Measurements from ENCODE around the gene TEKT2.

TEKT2 gene

DNA sequence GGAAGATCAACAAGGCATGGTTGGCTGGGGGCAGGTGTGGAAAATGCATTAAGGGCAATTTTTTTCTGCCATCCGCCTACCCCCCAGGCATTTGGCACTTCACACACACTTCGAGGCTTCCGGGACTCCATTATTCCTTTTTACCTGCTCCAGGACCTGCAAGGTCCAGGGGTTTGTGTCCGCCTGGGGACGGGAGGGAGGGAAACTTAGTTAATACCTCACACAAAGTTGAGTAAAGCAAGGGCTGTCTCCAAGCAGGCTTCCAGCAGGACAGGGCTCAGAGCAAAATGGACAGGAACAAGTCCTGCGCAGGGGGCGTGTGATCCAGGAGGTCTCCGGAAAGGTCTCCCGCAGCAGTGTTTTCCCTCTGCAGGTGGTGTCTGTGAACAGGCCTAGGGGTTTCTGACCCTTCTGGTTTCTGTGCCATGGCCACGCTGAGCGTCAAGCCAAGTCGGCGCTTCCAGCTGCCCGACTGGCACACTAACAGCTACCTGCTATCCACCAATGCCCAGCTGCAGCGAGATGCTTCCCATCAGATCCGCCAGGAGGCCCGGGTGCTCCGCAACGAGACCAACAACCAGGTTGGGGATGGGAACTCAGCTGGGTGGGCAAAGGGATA is 712 bp downstream of the TEKT2 start:
- no peak overlapping the region for H3K4me3 ChIP-seq (ENCODE audit: low read length)
- H3K27ac ChIP-seq (ENCODE audit: low read length) = no peak overlapping the region
- H3K4me2 ChIP-seq (ENCODE audit: low read length) = no peak overlapping the region
- H3K36me3 ChIP-seq (replicated peaks; ENCODE audit: low read depth, low read length) = no peaks in the 10 kb centered on the region
- TF ChIP-seq, protein P1, sequence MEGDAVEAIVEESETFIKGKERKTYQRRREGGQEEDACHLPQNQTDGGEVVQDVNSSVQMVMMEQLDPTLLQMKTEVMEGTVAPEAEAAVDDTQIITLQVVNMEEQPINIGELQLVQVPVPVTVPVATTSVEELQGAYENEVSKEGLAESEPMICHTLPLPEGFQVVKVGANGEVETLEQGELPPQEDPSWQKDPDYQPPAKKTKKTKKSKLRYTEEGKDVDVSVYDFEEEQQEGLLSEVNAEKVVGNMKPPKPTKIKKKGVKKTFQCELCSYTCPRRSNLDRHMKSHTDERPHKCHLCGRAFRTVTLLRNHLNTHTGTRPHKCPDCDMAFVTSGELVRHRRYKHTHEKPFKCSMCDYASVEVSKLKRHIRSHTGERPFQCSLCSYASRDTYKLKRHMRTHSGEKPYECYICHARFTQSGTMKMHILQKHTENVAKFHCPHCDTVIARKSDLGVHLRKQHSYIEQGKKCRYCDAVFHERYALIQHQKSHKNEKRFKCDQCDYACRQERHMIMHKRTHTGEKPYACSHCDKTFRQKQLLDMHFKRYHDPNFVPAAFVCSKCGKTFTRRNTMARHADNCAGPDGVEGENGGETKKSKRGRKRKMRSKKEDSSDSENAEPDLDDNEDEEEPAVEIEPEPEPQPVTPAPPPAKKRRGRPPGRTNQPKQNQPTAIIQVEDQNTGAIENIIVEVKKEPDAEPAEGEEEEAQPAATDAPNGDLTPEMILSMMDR (IDR thresholded peaks at IDR 0.05; ENCODE audit: low read depth, low read length) = no peak
- no peak for TF ChIP-seq EZH2phosphoT487 (IDR thresholded peaks at IDR 0.05; ENCODE audit: low read depth)
- no peak overlapping the region for H2AFZ ChIP-seq (ENCODE audit: low read depth, low read length)
- no peak overlapping the region for H3K9ac ChIP-seq (ENCODE audit: low read length)
- H3K27me3 ChIP-seq (ENCODE audit: low read depth, low read length) = no peaks in the 10 kb centered on the region
- no peaks in the 10 kb centered on the region for H3K4me1 ChIP-seq (ENCODE audit: low read length)
- no peaks in the 10 kb centered on the region for H4K20me1 ChIP-seq (ENCODE audit: insufficient read depth, low read length)
- peaks cover 9% of the 10 kb centered on the region for H3K79me2 ChIP-seq (ENCODE audit: low read length)
- H3K9me3 ChIP-seq (ENCODE audit: insufficient read depth, low read length) = no peaks in the 10 kb centered on the region

DNA sequence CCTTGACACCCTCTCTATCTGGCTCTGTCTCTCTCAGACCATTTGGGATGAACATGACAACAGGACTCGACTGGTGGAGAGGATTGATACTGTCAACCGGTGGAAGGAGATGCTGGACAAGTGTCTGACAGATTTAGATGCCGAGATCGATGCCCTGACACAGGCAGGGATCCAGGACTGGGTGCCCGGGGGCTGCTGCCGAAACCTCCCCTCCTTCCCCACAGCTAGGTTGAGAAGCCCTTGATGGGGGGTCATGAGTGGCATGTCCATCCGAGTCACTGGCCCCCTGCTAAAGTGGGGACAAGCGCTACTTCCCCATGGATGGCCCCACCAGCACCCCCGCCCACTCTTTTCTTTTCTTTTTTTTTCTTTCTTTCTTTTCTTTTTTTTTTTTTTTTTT is 1.2 kb downstream of the TEKT2 start:
- Histone ChIP-seq H3K4me2 (ENCODE audit: low read length) (no peak overlapping the region), H3K4me3 (ENCODE audit: low read length) (no peak overlapping the region), H3K27me3 (ENCODE audit: low read depth, low read length) (no peaks in the 10 kb centered on the region), H3K9ac (ENCODE audit: low read length) (no peak overlapping the region), H3K9me3 (ENCODE audit: insufficient read depth, low read length) (no peaks in the 10 kb centered on the region), H2AFZ (ENCODE audit: low read depth, low read length) (no peak overlapping the region), H4K20me1 (ENCODE audit: insufficient read depth, low read length) (no peaks in the 10 kb centered on the region), H3K4me1 (ENCODE audit: low read length) (no peaks in the 10 kb centered on the region), H3K36me3 (replicated peaks; ENCODE audit: low read depth, low read length) (no peaks in the 10 kb centered on the region), H3K27ac (ENCODE audit: low read length) (no peak overlapping the region), H3K79me2 (ENCODE audit: low read length) (peaks cover 14% of the 10 kb centered on the region)
- TF ChIP-seq, protein P1 (IDR thresholded peaks at IDR 0.05; ENCODE audit: low read depth, low read length) = no peak
- no peak for TF ChIP-seq EZH2phosphoT487 (IDR thresholded peaks at IDR 0.05; ENCODE audit: low read depth)

DNA sequence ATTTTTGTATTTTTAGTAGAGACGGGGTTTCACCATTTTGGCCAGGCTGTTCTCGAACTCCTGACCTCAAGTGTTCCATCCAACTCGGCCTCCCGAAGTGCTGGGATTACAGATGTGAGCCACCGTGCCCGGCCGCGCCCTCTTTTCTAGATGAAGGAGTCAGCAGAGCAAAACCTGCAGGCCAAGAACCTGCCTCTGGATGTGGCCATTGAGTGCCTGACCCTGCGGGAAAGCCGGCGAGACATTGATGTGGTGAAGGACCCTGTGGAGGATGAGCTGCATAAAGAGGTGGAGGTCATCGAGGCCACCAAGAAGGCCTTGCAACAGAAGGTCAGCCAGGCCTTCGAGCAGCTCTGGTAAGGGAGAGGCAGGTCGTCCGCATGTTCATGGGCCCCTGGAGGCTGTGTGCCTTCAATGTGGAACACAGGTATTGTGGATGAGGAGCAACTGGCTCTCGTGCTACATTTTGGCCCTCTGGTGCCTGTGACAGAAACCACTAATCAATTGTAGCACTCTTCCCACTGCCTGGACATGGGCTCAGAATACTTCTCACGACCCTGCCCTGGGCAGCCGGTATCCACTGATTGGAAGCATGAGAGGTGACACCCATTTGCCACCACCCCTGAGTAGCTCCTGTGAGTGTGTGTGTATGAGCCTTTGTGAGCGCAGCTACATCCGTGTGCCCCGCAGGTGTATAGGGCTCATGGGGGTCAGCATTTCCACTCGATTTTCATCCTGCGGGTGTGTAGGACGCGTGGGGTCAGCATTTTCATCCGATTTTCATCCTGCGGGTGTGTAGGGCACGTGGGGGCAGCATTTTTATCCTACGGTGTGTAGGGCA is 2.0 kb downstream of the TEKT2 start:
- Histone ChIP-seq H3K79me2 (ENCODE audit: low read length) (peaks cover 16% of the 10 kb centered on the region), H3K4me3 (ENCODE audit: low read length) (no peak overlapping the region), H3K27ac (ENCODE audit: low read length) (no peak overlapping the region), H3K9me3 (ENCODE audit: insufficient read depth, low read length) (no peaks in the 10 kb centered on the region), H4K20me1 (ENCODE audit: insufficient read depth, low read length) (no peaks in the 10 kb centered on the region), H3K9ac (ENCODE audit: low read length) (no peak overlapping the region), H3K27me3 (ENCODE audit: low read depth, low read length) (no peaks in the 10 kb centered on the region), H3K4me1 (ENCODE audit: low read length) (no peaks in the 10 kb centered on the region), H2AFZ (ENCODE audit: low read depth, low read length) (no peak overlapping the region), H3K36me3 (replicated peaks; ENCODE audit: low read depth, low read length) (no peaks in the 10 kb centered on the region), H3K4me2 (ENCODE audit: low read length) (no peak overlapping the region)
- TF ChIP-seq, protein P1 (IDR thresholded peaks at IDR 0.05; ENCODE audit: low read depth, low read length) = no peak
- TF ChIP-seq EZH2phosphoT487 (IDR thresholded peaks at IDR 0.05; ENCODE audit: low read depth) = no peak

DNA sequence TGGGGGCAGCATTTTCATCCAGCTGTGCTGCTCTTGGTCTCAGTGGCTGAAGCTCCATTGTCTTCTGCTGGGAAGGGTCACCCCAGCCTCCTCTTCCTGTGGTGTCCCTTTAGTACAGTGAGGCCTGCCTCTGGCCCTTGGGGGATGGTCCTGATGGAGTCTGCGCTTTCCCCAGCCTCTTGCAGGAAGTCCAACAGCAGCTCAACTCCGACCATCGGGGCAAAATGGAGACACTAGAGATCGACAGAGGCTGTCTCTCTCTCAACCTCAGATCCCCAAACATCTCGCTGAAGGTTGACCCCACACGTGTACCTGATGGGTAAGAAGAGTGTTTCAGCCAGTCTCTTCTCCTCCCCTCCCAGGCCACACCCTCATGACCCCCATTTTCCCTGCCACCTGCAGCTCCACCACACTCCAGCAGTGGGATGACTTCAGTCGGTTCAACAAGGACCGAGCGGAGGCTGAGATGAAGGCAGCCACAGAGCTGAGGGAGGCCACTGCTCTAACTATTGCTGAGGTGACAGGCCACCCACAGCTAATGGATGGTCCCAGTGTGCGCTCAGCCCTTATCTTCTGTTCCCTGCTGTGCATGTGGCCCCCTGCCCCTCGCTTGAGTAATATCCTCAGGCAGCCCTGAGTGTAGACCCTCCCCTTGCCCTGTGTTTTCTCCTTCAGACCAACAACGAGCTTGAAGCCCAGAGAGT is 2.8 kb downstream of the TEKT2 start:
- no peaks in the 10 kb centered on the region for H3K9me3 ChIP-seq (ENCODE audit: insufficient read depth, low read length)
- H3K4me1 ChIP-seq (ENCODE audit: low read length) = no peaks in the 10 kb centered on the region
- no peak overlapping the region for H3K9ac ChIP-seq (ENCODE audit: low read length)
- TF ChIP-seq, protein P1 (IDR thresholded peaks at IDR 0.05; ENCODE audit: low read depth, low read length) = no peak
- TF ChIP-seq EZH2phosphoT487 (IDR thresholded peaks at IDR 0.05; ENCODE audit: low read depth) = no peak
- H3K27ac ChIP-seq (ENCODE audit: low read length) = no peak overlapping the region
- H3K4me2 ChIP-seq (ENCODE audit: low read length) = no peak overlapping the region
- no peak overlapping the region for H2AFZ ChIP-seq (ENCODE audit: low read depth, low read length)
- H3K79me2 ChIP-seq (ENCODE audit: low read length) = peaks cover 16% of the 10 kb centered on the region
- H3K36me3 ChIP-seq (replicated peaks; ENCODE audit: low read depth, low read length) = no peaks in the 10 kb centered on the region
- no peaks in the 10 kb centered on the region for H4K20me1 ChIP-seq (ENCODE audit: insufficient read depth, low read length)
- no peak overlapping the region for H3K4me3 ChIP-seq (ENCODE audit: low read length)
- no peaks in the 10 kb centered on the region for H3K27me3 ChIP-seq (ENCODE audit: low read depth, low read length)

Measured in OCI-LY3 (cell line).